HEK293T (cell line): ENCODE data around the gene ELF2.

Experiments used
- HDGF ChIP-seq: fragments of 450-650 bp; IDR thresholded peaks from 2 replicates; pipeline ENCODE4 v1.6.1; 2017; ENCODE audit warnings: antibody characterized with exemption, borderline replicate concordance
- SP1 ChIP-seq: fragments of 450-650 bp; IDR thresholded peaks from 2 replicates; pipeline ENCODE4 v1.6.1; 2017

DNA sequence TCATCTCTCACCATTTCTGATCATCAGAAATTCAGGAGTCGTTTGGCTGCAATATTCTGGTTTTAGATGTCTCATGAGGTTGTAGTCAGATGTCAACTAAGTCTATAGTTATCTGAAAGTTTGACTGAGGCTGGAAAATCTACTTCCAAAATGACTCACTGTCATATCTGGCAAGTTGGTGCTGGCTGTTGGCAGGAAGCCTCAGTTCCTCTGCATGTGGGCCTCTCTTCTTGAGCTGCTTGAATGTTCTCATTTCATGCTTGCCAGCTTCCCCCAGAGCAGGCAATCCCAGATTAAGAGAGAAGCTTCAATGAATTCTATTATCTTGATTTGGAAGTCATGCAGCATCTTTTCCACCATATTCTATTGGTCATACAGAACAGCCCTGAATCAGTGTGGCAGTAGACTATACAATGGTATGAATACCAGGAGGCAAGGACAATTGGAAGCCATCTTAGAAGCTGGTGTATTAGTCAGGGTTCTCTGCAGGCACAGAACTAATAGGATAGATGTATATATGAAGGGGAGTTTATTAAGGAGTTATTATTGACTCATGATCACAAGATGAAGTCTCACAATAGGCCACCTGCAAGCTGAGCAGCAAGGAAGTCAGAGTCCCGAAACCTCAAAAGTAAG is 46.8 kb upstream of the ELF2 start:
- no peak for TF ChIP-seq SP1
- TF ChIP-seq HDGF: no peak
